Mesangial cell (primary cell): ENCODE results near the gene DDOST. TPM values are rescaled to one million over a fixed set of nuclear protein-coding genes. Genes with fewer than 3 reads are reported as not detected.

Source experiments
- total RNA-seq: library from RNA; depleted of rRNA; stranded (reverse); fragments of >200 nt; gene quantifications from 2 replicates; pipeline ENCODE4 v1.2.3, GENCODE V29; 2015

The DDOST gene
- total RNA-seq: 334 and 373 TPM in 2 replicates

DNA sequence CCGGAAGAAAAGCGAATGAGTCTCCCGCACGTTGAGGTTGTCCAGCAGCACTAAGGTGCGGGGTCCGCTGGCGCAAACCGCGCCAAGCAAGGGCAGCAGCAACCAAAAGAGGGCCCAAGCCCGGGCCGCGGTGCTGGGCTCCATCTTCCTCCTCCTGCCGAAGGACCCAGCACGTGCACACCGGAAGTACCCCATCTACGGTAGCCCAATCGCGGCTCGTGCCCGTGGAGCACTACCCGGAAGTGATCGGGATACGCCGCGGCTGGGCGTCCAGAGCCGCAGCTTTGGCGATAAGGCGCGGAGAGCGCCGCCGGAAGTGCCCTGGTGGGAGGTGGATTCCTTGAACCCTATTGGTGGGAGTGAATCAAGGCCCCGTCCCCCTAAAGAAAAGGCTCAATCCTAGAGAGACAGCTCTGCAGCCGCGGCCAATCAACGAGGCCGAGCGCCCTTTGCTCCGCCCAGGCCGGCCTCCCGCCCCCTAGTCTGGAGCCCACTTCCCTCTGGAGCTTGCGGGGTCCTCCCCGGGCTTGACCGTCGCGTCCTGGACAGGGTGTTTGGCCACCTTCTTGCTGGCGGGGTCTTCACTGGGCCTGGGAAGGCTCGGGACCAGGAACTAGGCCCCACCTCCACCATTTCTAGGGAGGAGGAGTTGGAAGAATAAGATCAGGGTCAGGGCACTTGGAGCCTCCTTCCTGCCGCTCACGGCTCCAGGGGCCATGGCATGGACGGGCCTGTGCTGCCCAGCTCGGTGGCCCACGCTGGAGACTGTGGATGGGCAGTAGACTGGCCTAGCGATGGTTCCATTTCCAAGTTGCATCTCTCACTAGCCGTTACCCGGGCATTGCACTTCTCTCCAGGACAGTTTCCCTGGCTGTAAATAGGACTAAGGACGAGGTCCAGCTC, at the start of gene DDOST:
TSS of gene DDOST (minus strand) at position 163 of the 903 bp plus-strand sequence. CDS start at position 144, 19 bp downstream.

DNA sequence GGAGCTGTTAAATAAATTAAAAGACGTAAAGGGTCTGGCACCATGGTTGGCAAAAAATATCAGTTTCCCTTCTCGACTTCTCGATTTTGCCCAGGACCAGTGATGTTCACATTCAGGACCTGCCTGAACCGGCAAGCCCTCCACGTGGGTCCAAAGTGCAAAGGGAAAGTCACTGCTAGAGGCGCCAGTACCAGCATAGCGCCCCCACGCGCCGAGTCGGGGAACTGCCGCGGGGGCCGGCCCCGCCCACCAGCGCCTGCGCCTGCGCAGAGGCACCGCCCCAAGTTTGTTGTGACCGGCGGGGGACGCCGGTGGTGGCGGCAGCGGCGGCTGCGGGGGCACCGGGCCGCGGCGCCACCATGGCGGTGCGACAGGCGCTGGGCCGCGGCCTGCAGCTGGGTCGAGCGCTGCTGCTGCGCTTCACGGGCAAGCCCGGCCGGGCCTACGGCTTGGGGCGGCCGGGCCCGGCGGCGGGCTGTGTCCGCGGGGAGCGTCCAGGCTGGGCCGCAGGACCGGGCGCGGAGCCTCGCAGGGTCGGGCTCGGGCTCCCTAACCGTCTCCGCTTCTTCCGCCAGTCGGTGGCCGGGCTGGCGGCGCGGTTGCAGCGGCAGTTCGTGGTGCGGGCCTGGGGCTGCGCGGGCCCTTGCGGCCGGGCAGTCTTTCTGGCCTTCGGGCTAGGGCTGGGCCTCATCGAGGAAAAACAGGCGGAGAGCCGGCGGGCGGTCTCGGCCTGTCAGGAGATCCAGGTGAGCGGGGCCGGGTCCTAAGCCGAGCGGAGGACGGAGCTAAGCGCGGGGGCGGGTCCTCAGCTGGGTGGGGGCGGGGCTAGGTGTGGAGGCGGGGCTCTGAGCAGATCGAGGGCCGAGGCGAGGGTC, 27.7 kb downstream of the DDOST start, which contains the start of gene PINK1:
TSS of gene PINK1 (plus strand) at position 269 of the 875 bp plus-strand sequence. CDS start at position 360, 91 bp downstream.

Other genes with a start within 250 kb of the DDOST start
- 6.4 and 14.1 TPM in 2 replicates for gene CAMK2N1, start 175.2 kb downstream of the DDOST start, total RNA-seq
- gene MUL1, start 153.2 kb downstream of the DDOST start, total RNA-seq: 22.3 and 32.8 TPM in 2 replicates
- 0.16 and 0.51 TPM in 2 replicates for gene FAM43B, start 108.8 kb downstream of the DDOST start, total RNA-seq
- 3.0 and 4.4 TPM in 2 replicates for gene CDA, start 72.3 kb downstream of the DDOST start, total RNA-seq
- gene PINK1, start 27.9 kb downstream of the DDOST start, total RNA-seq: 26.2 and 67.3 TPM in 2 replicates
- gene KIF17, start 56.6 kb upstream of the DDOST start, total RNA-seq: 0.81 and 4.3 TPM in 2 replicates
- 9.6 and 9.8 TPM in 2 replicates for gene SH2D5, start 71.3 kb upstream of the DDOST start, total RNA-seq
- 110 and 113 TPM in 2 replicates for gene HP1BP3, start 125.9 kb upstream of the DDOST start, total RNA-seq